H1 (cell line): ENCODE data around the gene OR13J1. TPM values are rescaled to one million over a fixed set of nuclear protein-coding genes. Genes with fewer than 3 reads are reported as not detected.

Source experiments
- CTCF ChIA-PET: fragments of 300-600 bp; sonication (Branson Sonifier 250); formaldehyde crosslinking; loops from one replicate; lab custom pipeline; 2021; ENCODE audit not compliant: partially characterized antibody; lab: Charles Lee
- POLR2A ChIA-PET: fragments of 300-600 bp; sonication (Branson Sonifier 250); formaldehyde crosslinking; loops from one replicate; lab custom pipeline; 2021; ENCODE audit warnings: inconsistent platforms; ENCODE audit not compliant: partially characterized antibody; lab: Charles Lee
- DNase-seq, 2 experiments: peaks; one replicate each; pipeline versions ENCODE4 v3.0.0 to v3.0.0-alpha.2; 2010 to 2022; ENCODE audit warnings: low spot score in 2 of 2, low read depth in 1 of 2, mixed read lengths in 1 of 2
- FAIRE-seq: peaks from 2 replicates; lab custom pipeline; 2011; peaks lifted over from hg19 to GRCh38; lab: Jason Lieb, UNC
- H2AFZ ChIP-seq: 2 replicates; pipeline ENCODE4 v1.8.1; 2012; ENCODE audit warnings: low read length, inconsistent platforms
- H2AK5ac ChIP-seq: 2 replicates; pipeline ENCODE4 v1.6.1; 2013; ENCODE audit warnings: low read depth, low read length
- H2BK120ac ChIP-seq: replicated peaks from 2 replicates; pipeline ENCODE3; 2013; ENCODE audit warnings: low read depth, low read length, inconsistent platforms
- H2BK12ac ChIP-seq: 2 replicates; pipeline ENCODE4 v1.6.1; 2013; ENCODE audit warnings: low read depth, low read length
- H2BK15ac ChIP-seq: 2 replicates; pipeline ENCODE4 v1.6.1; 2013; ENCODE audit warnings: low read length
- H2BK20ac ChIP-seq: 2 replicates; pipeline ENCODE4 v1.6.1; 2013; ENCODE audit warnings: low read length
- H2BK5ac ChIP-seq: 2 replicates; pipeline ENCODE4 v1.6.1; 2013; ENCODE audit warnings: low read depth, low read length
- H3K14ac ChIP-seq: 2 replicates; pipeline ENCODE4 v1.6.1; 2013; ENCODE audit warnings: inconsistent platforms; ENCODE audit not compliant: insufficient read length
- H3K18ac ChIP-seq: 2 replicates; pipeline ENCODE4 v1.6.1; 2013; ENCODE audit warnings: low read length; ENCODE audit errors: extremely low read depth
- H3K23ac ChIP-seq: 2 replicates; pipeline ENCODE4 v1.6.1; 2013; ENCODE audit warnings: inconsistent platforms; ENCODE audit not compliant: insufficient read length
- H3K23me2 ChIP-seq: 2 replicates; pipeline ENCODE4 v1.6.1; 2013; ENCODE audit warnings: low read depth, low read length
- H3K27ac ChIP-seq: 2 replicates; pipeline ENCODE4 v1.6.1; 2011; ENCODE audit warnings: low read depth, low read length, inconsistent platforms
- H3K27me3 ChIP-seq, 4 experiments: replicated peaks in 1 of 4; 1 replicate in 1 of 4; 2 replicates in 3 of 4; pipeline versions ENCODE4 v1.6.1 to v1.8.1; 2011 to 2013; ENCODE audit warnings: low read length in 3 of 4, mild to moderate bottlenecking in 3 of 4, inconsistent platforms in 2 of 4, mixed read lengths in 2 of 4, moderate library complexity in 1 of 4; ENCODE audit not compliant: control insufficient read depth in 3 of 4, insufficient read depth in 3 of 4; ENCODE audit errors: extremely low read depth in 1 of 4
- H3K36me3 ChIP-seq, 4 experiments: 2 replicates each; pipeline versions ENCODE4 v1.6.1 to v1.8.1; 2011 to 2013; ENCODE audit warnings: mild to moderate bottlenecking in 4 of 4, low read length in 3 of 4, moderate library complexity in 2 of 4, control low read depth in 1 of 4, inconsistent platforms in 1 of 4; ENCODE audit not compliant: insufficient read depth in 4 of 4, control insufficient read depth in 2 of 4
- H3K4ac ChIP-seq: replicated peaks from 2 replicates; pipeline ENCODE3; 2013; ENCODE audit warnings: low read length, low read depth, mixed read lengths, inconsistent platforms; ENCODE audit not compliant: insufficient read length
- H3K4me1 ChIP-seq, 4 experiments: replicated peaks in 1 of 4; 1 replicate in 1 of 4; 2 replicates in 3 of 4; pipeline versions ENCODE4 v1.6.1 to v1.8.1; 2011 to 2013; ENCODE audit warnings: low read length in 3 of 4, inconsistent platforms in 2 of 4, mixed read lengths in 1 of 4; ENCODE audit not compliant: insufficient read depth in 4 of 4, control insufficient read depth in 3 of 4
- H3K4me2 ChIP-seq, 2 experiments: 2 replicates each; pipeline versions ENCODE4 v1.6.1 to v1.8.1; 2011 to 2013; ENCODE audit warnings: low read depth in 2 of 2, low read length in 2 of 2, control low read depth in 1 of 2, inconsistent platforms in 1 of 2, mild to moderate bottlenecking in 1 of 2; ENCODE audit not compliant: insufficient read depth in 1 of 2
- H3K4me3 ChIP-seq, 4 experiments: fragments of 200-600, 300-600 bp in 1 of 4; sonication (generic), shearing (Covaris generic), sonication (Bioruptor Twin) in 1 of 4; 2 replicates each; pipeline versions ENCODE4 v1.5.1 to v1.8.1; 2011 to 2016; ENCODE audit warnings: low read length in 4 of 4, low read depth in 3 of 4, control low read depth in 2 of 4, inconsistent platforms in 2 of 4, mild to moderate bottlenecking in 2 of 4, mixed read lengths in 1 of 4, moderate library complexity in 1 of 4; ENCODE audit not compliant: insufficient read depth in 2 of 4; ENCODE audit errors: extremely low read depth in 1 of 4
- H3K56ac ChIP-seq: replicated peaks from 2 replicates; pipeline ENCODE3; 2013; ENCODE audit warnings: low read depth, mild to moderate bottlenecking, mixed read lengths, low read length, inconsistent platforms; ENCODE audit not compliant: insufficient read length
- H3K79me1 ChIP-seq: 2 replicates; pipeline ENCODE4 v1.6.1; 2013; ENCODE audit warnings: low read depth, low read length, control low read depth
- H3K79me2 ChIP-seq, 2 experiments: 2 replicates each; pipeline versions ENCODE4 v1.6.1 to v1.8.1; 2012 to 2013; ENCODE audit warnings: low read length in 2 of 2, mild to moderate bottlenecking in 2 of 2, inconsistent platforms in 1 of 2; ENCODE audit not compliant: insufficient read depth in 2 of 2, control insufficient read depth in 1 of 2
- H3K9ac ChIP-seq, 4 experiments: replicated peaks in 1 of 4; 1 replicate in 1 of 4; 2 replicates in 3 of 4; pipeline versions ENCODE4 v1.6.1 to v1.8.1; 2011 to 2013; ENCODE audit warnings: low read depth in 3 of 4, low read length in 3 of 4, control low read depth in 2 of 4, mild to moderate bottlenecking in 2 of 4, moderate library complexity in 2 of 4, inconsistent platforms in 1 of 4; ENCODE audit errors: extremely low read depth in 1 of 4
- H3K9me3 ChIP-seq, 2 experiments: 2 replicates each; pipeline versions ENCODE4 v1.6.1 to v1.8.1; 2012 to 2013; ENCODE audit warnings: mild to moderate bottlenecking in 2 of 2, moderate library complexity in 2 of 2, control low read depth in 1 of 2, inconsistent platforms in 1 of 2, low read depth in 1 of 2, low read length in 1 of 2, mixed read lengths in 1 of 2; ENCODE audit not compliant: insufficient read depth in 2 of 2
- H4K20me1 ChIP-seq, 2 experiments: replicated peaks in 1 of 2; 2 replicates each; pipeline versions ENCODE3 to v1.8.1; 2011 to 2013; ENCODE audit warnings: inconsistent platforms in 2 of 2, low read length in 2 of 2, mild to moderate bottlenecking in 1 of 2; ENCODE audit not compliant: insufficient read depth in 2 of 2, control insufficient read depth in 1 of 2
- H4K5ac ChIP-seq: 2 replicates; pipeline ENCODE4 v1.6.1; 2013; ENCODE audit warnings: low read length, low read depth, mixed read lengths, inconsistent platforms; ENCODE audit not compliant: insufficient read length
- H4K8ac ChIP-seq: 2 replicates; pipeline ENCODE4 v1.8.0; 2013; ENCODE audit warnings: mild to moderate bottlenecking, moderate library complexity, low read length, inconsistent platforms; ENCODE audit not compliant: insufficient read depth; ENCODE audit errors: extremely low read depth
- H4K91ac ChIP-seq: replicated peaks from 2 replicates; pipeline ENCODE3; 2013; ENCODE audit warnings: low read length, mixed read lengths, inconsistent platforms; ENCODE audit not compliant: insufficient read length
- CHD2 ChIP-seq: IDR thresholded peaks from 2 replicates; pipeline ENCODE4 v1.6.1; 2012; ENCODE audit warnings: low read length, improper control_type of control experiment
- CREB1 ChIP-seq: IDR thresholded peaks from 2 replicates; pipeline ENCODE4 v1.6.1; 2012; ENCODE audit warnings: inconsistent platforms
- CTCF ChIP-seq, 3 experiments: IDR thresholded peaks; 1 replicate in 2 of 3; 2 replicates in 1 of 3; pipeline versions ENCODE4 v1.5.1 to v1.6.1; 2011; ENCODE audit warnings: low read length in 3 of 3, mild to moderate bottlenecking in 3 of 3, inconsistent platforms in 2 of 3, low read depth in 1 of 3, moderate library complexity in 1 of 3; ENCODE audit not compliant: insufficient read depth in 1 of 3; ENCODE audit errors: control extremely low read depth in 1 of 3
- FOSL1 ChIP-seq: IDR thresholded peaks from 2 replicates; pipeline ENCODE4 v1.6.1; 2011; ENCODE audit warnings: mild to moderate bottlenecking, low read depth, low read length, moderate library complexity; ENCODE audit not compliant: insufficient read depth
- SP4 ChIP-seq: IDR thresholded peaks from 2 replicates; pipeline ENCODE4 v1.6.1; 2012; ENCODE audit warnings: low read length, inconsistent platforms
- WGBS, 2 experiments: shearing (Covaris generic) in 1 of 2; methylation state at CpG; one replicate each; pipeline versions ENCODE4 v1.1.6 to v1.1.7; 2013 to 2015; ENCODE audit warnings: low lambda C conversion rate in 2 of 2, mixed read lengths in 2 of 2, inconsistent platforms in 1 of 2, low coverage in 1 of 2, missing lambda C conversion rate in 1 of 2; ENCODE audit not compliant: insufficient replicate concordance in 2 of 2, insufficient coverage in 1 of 2, insufficient read length in 1 of 2; ENCODE audit errors: extremely low coverage in 1 of 2, missing lambda C conversion rate in 1 of 2; 5-methylcytosine and 5-hydroxymethylcytosine counted together
- polyA plus RNA-seq, 7 experiments: library from polyadenylated mRNA; depleted of rRNA in 3 of 7; stranded (reverse) in 5 of 7; unstranded in 2 of 7; fragments of >200 nt in 5 of 7; fragments of 200-250 nt in 2 of 7; gene quantifications; 1 replicate in 5 of 7; 2 replicates in 1 of 7; 4 replicates in 1 of 7; pipeline versions ENCODE4 v1.2.1 to v1.2.3, GENCODE V29; 2011 to 2013; ENCODE audit warnings: missing spikeins in 2 of 7, mixed read lengths in 2 of 7
- total RNA-seq: library from RNA; stranded (reverse); fragmentation: NEBNext Ultra II Directional; extraction: Animal tissue kit (Norgen Biotek cat#: 25700); gene quantifications from 2 replicates; pipeline ENCODE4 v1.2.1, GENCODE V29; 2021
- TF ChIP-seq, protein P1 (sequence below): IDR thresholded peaks from 2 replicates; pipeline ENCODE4 v1.6.1; 2012; ENCODE audit warnings: low read length, inconsistent platforms

Gene OR13J1
- total and polyA plus RNA-seq, 2 of the 8 experiments (the other 6 are each of a cell fraction or from before 2014, with no cell fraction given): not detected

DNA sequence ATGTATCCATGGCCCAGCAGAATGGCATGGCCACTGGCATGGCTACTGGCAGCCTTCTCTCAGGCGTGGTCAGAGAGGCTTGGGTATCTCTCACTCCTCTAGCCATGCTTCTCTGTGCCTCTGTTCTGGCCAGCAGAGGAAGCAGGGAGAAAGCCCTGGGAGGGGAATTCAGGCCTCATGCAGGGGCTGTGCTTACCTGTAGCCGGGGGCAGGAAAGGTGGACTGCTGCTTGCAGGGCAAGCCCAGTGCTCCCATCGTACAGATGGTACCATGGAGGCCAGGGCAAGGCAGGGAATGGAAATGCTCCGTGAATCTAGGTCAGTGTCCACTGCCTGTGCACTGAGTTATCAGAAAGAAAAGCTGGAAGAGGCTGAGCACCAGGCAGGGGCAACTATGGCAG, 2.7 kb downstream of the OR13J1 start:
- Histone ChIP-seq H2BK120ac (no peak overlapping the region), H3K4me3 (no peak overlapping the region), H3K36me3 (no peaks in the 10 kb centered on the region), H3K23me2 (no peaks in the 10 kb centered on the region), H3K4me2 (no peak overlapping the region), H3K56ac (no peak overlapping the region), H3K79me1 (no peaks in the 10 kb centered on the region), H3K14ac (no peak overlapping the region), H3K27ac (no peak overlapping the region), H2BK15ac (peak overlapping the region; percentile 49; the same call in 1 of the 2 replicates), H3K79me2 (no peaks in the 10 kb centered on the region), H2AFZ (no peak overlapping the region), H3K9ac (no peak overlapping the region), H3K23ac (no peak overlapping the region), H2BK12ac (no peak overlapping the region), H3K9me3 (no peaks in the 10 kb centered on the region; a peak in 1 of 4 replicates), H3K4ac (no peak overlapping the region), H3K27me3 (peaks cover 0 to 4% (median 0%) of the 10 kb centered on the region in 4 experiments; a peak in 1 of 7 replicates), H4K5ac (no peak overlapping the region), H2BK20ac (no peak overlapping the region), H4K91ac (peak overlapping the region; percentile 65), H2AK5ac (no peak overlapping the region), H4K8ac (no peak overlapping the region), H3K4me1 (peaks cover 0 to 8% (median 6%) of the 10 kb centered on the region in 4 experiments; a peak in 6 of 7 replicates), H4K20me1 (peaks cover 0 to 3% of the 10 kb centered on the region in 2 experiments), H2BK5ac (no peak overlapping the region), H3K18ac (no peak overlapping the region)
- WGBS, 2 experiments: 88% methylated on average over 4 of the region's 4 CpGs; no CpG with 5 or more reads in 1 of the 2 experiments
- no peak for FAIRE-seq
- POLR2A ChIA-PET: interaction anchor here (0.9 to 2.9 kb wide), 2 partner anchors 9 to 11 kb away, joined by 3 to 14 read pairs; no protein-coding TSS in a partner anchor
- DNase-seq: no peak
- CTCF ChIA-PET: interaction anchor here (1.5 to 1.9 kb wide), 3 partner anchors 11 to 39 kb away, joined by 6 to 7 read pairs (median 7); partner anchors contain the start of genes FAM221B and TMEM8B
- TF ChIP-seq CTCF (IDR thresholded peaks at IDR 0.05; ENCODE audit: control extremely low read depth in 1 of 3, insufficient read depth in 1 of 3, low read depth in 1 of 3, low read length in 3 of 3) (no peak), SP4 (no peak), CHD2 (no peak), CREB1 (no peak), FOSL1 (no peak)
- TF ChIP-seq, protein P1, sequence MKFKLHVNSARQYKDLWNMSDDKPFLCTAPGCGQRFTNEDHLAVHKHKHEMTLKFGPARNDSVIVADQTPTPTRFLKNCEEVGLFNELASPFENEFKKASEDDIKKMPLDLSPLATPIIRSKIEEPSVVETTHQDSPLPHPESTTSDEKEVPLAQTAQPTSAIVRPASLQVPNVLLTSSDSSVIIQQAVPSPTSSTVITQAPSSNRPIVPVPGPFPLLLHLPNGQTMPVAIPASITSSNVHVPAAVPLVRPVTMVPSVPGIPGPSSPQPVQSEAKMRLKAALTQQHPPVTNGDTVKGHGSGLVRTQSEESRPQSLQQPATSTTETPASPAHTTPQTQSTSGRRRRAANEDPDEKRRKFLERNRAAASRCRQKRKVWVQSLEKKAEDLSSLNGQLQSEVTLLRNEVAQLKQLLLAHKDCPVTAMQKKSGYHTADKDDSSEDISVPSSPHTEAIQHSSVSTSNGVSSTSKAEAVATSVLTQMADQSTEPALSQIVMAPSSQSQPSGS: no peak
